Breast epithelium (tissue), 4 donors: ENCODE results near the gene FAAP100. TPM values are rescaled to one million over a fixed set of nuclear protein-coding genes. Genes with fewer than 3 reads are reported as not detected.

Source experiments
- DNase-seq, 2 donors: peaks; one replicate each; pipeline ENCODE4 v3.0.0-alpha.2; 2019; ENCODE audit warnings: low spot score in 2 of 2
- H3K27ac ChIP-seq, 2 donors: fragments of 200-600 bp; sonication (generic) in 1 of 2; one replicate each; pipeline ENCODE4 v1.5.1; 2016 to 2019; ENCODE audit warnings: mild to moderate bottlenecking in 1 of 2
- H3K27me3 ChIP-seq, 2 donors: fragments of 200-600 bp; sonication (generic) in 1 of 2; one replicate each; pipeline versions ENCODE4 v1.5.1 to v1.6.0; 2017 to 2019; ENCODE audit warnings: control low read depth in 1 of 2, mild to moderate bottlenecking in 1 of 2
- H3K36me3 ChIP-seq: fragments of 200-600 bp; one replicate; pipeline ENCODE4 v1.5.1; 2019
- H3K4me1 ChIP-seq, 2 donors: fragments of 200-600 bp; sonication (generic); one replicate each; pipeline ENCODE4 v1.5.1; 2016 to 2019; ENCODE audit warnings: control low read depth in 1 of 2
- H3K4me3 ChIP-seq, 3 donors: fragments of 200-600 bp; sonication (generic); 1 replicate in 2 of 3; 2 replicates in 1 of 3; pipeline ENCODE4 v1.5.1; 2016 to 2019; ENCODE audit warnings: mild to moderate bottlenecking in 3 of 3, moderate library complexity in 2 of 3
- H3K9me3 ChIP-seq, 2 donors: fragments of 200-600 bp; sonication (generic) in 1 of 2; one replicate each; pipeline ENCODE4 v1.5.1; 2016 to 2019; ENCODE audit warnings: control low read depth in 1 of 2
- CTCF ChIP-seq, 3 donors: fragments of 450-650 bp; IDR thresholded peaks; one replicate each; pipeline ENCODE4 v1.5.1; 2016 to 2017; ENCODE audit warnings: antibody characterized with exemption in 3 of 3, mild to moderate bottlenecking in 3 of 3, moderate library complexity in 3 of 3
- POLR2A ChIP-seq: fragments of 450-650 bp; IDR thresholded peaks from one replicate; pipeline ENCODE4 v1.6.1; 2016; ENCODE audit warnings: antibody characterized with exemption, mild to moderate bottlenecking, moderate library complexity
- POLR2AphosphoS5 ChIP-seq, 3 donors: sonication (generic); formaldehyde crosslinking; IDR thresholded peaks; one replicate each; pipeline ENCODE4 v1.6.1; 2017; ENCODE audit warnings: antibody characterized with exemption in 3 of 3
- intact Hi-C: fragments of 100-400 bp; cut with DNase I; formaldehyde crosslinking; loops from one replicate; pipeline ENCODE4 v1.15.1; 2023; ENCODE audit warnings: low total_unique reads
- total RNA-seq, 3 donors: library from RNA; depleted of rRNA; stranded (reverse); fragments of >200 nt; gene quantifications; one replicate each; pipeline ENCODE4 v1.1.0, GENCODE V29; 2016

The FAAP100 gene
- total RNA-seq, 3 donors from 2014 or later = 13.0 to 23.1 (median 20.6) TPM

- no peak for DNase-seq
- intact Hi-C loops = no loop called here
- no peak for TF ChIP-seq POLR2AphosphoS5 (IDR thresholded peaks at IDR 0.05)
- TF ChIP-seq CTCF (IDR thresholded peaks at IDR 0.05) = no peak
- no peak for TF ChIP-seq POLR2A
- Histone ChIP-seq H3K27me3 (no peaks in the 10 kb centered on the region), H3K4me3 (no peak overlapping the region), H3K36me3 (no peaks in the 10 kb centered on the region), H3K27ac (no peak overlapping the region), H3K4me1 (no peaks in the 10 kb centered on the region), H3K9me3 (no peaks in the 10 kb centered on the region)
These were observed 7.0 kb upstream of the FAAP100 start for GRCh38 chr17:81558941-81559806.

- Histone ChIP-seq H3K27ac (no peak overlapping the region), H3K9me3 (no peaks in the 10 kb centered on the region), H3K4me3 (no peak overlapping the region), H3K36me3 (no peaks in the 10 kb centered on the region), H3K4me1 (peaks cover 0 to 4% of the 10 kb centered on the region in 2 donors), H3K27me3 (no peaks in the 10 kb centered on the region)
- TF ChIP-seq POLR2AphosphoS5 (IDR thresholded peaks at IDR 0.05) (no peak), CTCF (IDR thresholded peaks at IDR 0.05) (no peak), POLR2A (no peak)
- intact Hi-C loops = no loop called here
- no peak for DNase-seq
These were observed 5.9 kb upstream of the FAAP100 start for GRCh38 chr17:81558115-81558468.

- H3K4me1 ChIP-seq = peaks cover 0 to 4% of the 10 kb centered on the region in 2 donors
- H3K4me3 ChIP-seq = no peak overlapping the region
- DNase-seq = no peak
- H3K9me3 ChIP-seq = no peaks in the 10 kb centered on the region
- TF ChIP-seq POLR2A = no peak
- no peak for TF ChIP-seq CTCF (IDR thresholded peaks at IDR 0.05)
- TF ChIP-seq POLR2AphosphoS5 (IDR thresholded peaks at IDR 0.05) = no peak
- H3K36me3 ChIP-seq = no peaks in the 10 kb centered on the region
- no peak overlapping the region for H3K27ac ChIP-seq
- intact Hi-C loops = no loop called here
- H3K27me3 ChIP-seq = no peaks in the 10 kb centered on the region
These were observed 5.3 kb upstream of the FAAP100 start for GRCh38 chr17:81557276-81558114.

- TF ChIP-seq CTCF (IDR thresholded peaks at IDR 0.05) (no peak), POLR2AphosphoS5 (IDR thresholded peaks at IDR 0.05) (no peak), POLR2A (no peak)
- H3K4me3 ChIP-seq = no peak overlapping the region
- no peaks in the 10 kb centered on the region for H3K9me3 ChIP-seq
- peaks cover 0 to 4% of the 10 kb centered on the region in 2 donors for H3K4me1 ChIP-seq
- intact Hi-C loops = no loop called here
- H3K36me3 ChIP-seq = no peaks in the 10 kb centered on the region
- H3K27me3 ChIP-seq = no peaks in the 10 kb centered on the region
- no peak for DNase-seq
- H3K27ac ChIP-seq = no peak overlapping the region
These were observed 4.7 kb upstream of the FAAP100 start for GRCh38 chr17:81556863-81557262.
